ENCODE data around the gene VRK3. TPM values are rescaled to one million over a fixed set of nuclear protein-coding genes. Genes with fewer than 3 reads are reported as not detected.

VRK3 gene
- total RNA-seq, 2 donors from 2014 or later: 50.0 to 77.7 TPM

- no peaks in the 10 kb centered on the region for H3K36me3 ChIP-seq
- TF ChIP-seq CTCF (IDR thresholded peaks at IDR 0.05): no peak
Measured at GRCh38 chr19:49978324-49978723, 46.8 kb downstream of the VRK3 start.

DNA sequence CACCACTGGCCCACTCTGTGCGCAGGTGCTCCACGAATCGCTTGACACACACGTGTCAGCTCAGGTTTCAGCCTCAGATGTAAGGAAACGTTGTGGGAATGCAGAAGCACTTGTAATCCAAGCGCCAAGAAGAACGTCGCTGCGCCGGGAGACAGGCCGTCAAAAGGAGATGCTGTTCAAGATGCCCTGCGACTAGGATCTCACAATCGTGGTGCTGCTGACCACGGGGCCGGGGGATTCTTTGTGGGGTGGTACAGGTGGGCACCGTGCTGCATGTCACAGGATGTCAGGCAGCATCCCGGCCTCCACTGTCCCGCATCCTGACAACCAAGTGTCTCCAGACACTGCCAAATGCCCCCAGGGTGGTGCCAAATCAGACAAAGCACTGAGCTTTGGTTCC lies 47.3 kb downstream of the VRK3 start:
- no peaks in the 10 kb centered on the region for H3K4me1 ChIP-seq
- no peak overlapping the region for H3K9ac ChIP-seq (ENCODE audit: low read depth in 2 of 2, low read length in 2 of 2)
- TF ChIP-seq CTCF (IDR thresholded peaks at IDR 0.05): no peak
- H3K36me3 ChIP-seq: no peaks in the 10 kb centered on the region
- H3K9me3 ChIP-seq: no peaks in the 10 kb centered on the region
- no peak for DNase-seq
- H3K27me3 ChIP-seq: no peaks in the 10 kb centered on the region
- no peak overlapping the region for H3K27ac ChIP-seq
- intact Hi-C loops (cut with DNase I): no loop called here
- H3K4me3 ChIP-seq: no peak overlapping the region

More at GRCh38 chr19:49978324-49978723, 46.8 kb downstream of the VRK3 start:
- intact Hi-C loops (cut with DNase I): no loop called here
- no peak for DNase-seq
- no peak overlapping the region for H3K9ac ChIP-seq (ENCODE audit: low read depth in 2 of 2, low read length in 2 of 2)
- no peaks in the 10 kb centered on the region for H3K4me1 ChIP-seq
- H3K9me3 ChIP-seq: no peaks in the 10 kb centered on the region
- H3K4me3 ChIP-seq: no peak overlapping the region
- no peak overlapping the region for H3K27ac ChIP-seq
- no peaks in the 10 kb centered on the region for H3K27me3 ChIP-seq

- intact Hi-C loops (cut with DNase I): no loop called here
- no peak for TF ChIP-seq CTCF (IDR thresholded peaks at IDR 0.05)
- Histone ChIP-seq H3K9ac (ENCODE audit: low read depth in 2 of 2, low read length in 2 of 2) (no peak overlapping the region), H3K27ac (no peak overlapping the region), H3K4me1 (no peaks in the 10 kb centered on the region), H3K4me3 (no peak overlapping the region), H3K9me3 (no peaks in the 10 kb centered on the region), H3K36me3 (no peaks in the 10 kb centered on the region), H3K27me3 (no peaks in the 10 kb centered on the region)
- DNase-seq: no peak
Measured at GRCh38 chr19:49977076-49977475, 48.1 kb downstream of the VRK3 start.

GRCh38 chr19:49976496-49976895 lies 48.7 kb downstream of the VRK3 start:
- Histone ChIP-seq H3K27ac (no peak overlapping the region), H3K4me1 (no peaks in the 10 kb centered on the region), H3K4me3 (no peak overlapping the region), H3K9me3 (no peaks in the 10 kb centered on the region), H3K36me3 (no peaks in the 10 kb centered on the region), H3K9ac (ENCODE audit: low read depth in 2 of 2, low read length in 2 of 2) (no peak overlapping the region), H3K27me3 (no peaks in the 10 kb centered on the region)
- TF ChIP-seq CTCF (IDR thresholded peaks at IDR 0.05): no peak
- intact Hi-C loops (cut with DNase I): no loop called here
- DNase-seq: no peak

DNA sequence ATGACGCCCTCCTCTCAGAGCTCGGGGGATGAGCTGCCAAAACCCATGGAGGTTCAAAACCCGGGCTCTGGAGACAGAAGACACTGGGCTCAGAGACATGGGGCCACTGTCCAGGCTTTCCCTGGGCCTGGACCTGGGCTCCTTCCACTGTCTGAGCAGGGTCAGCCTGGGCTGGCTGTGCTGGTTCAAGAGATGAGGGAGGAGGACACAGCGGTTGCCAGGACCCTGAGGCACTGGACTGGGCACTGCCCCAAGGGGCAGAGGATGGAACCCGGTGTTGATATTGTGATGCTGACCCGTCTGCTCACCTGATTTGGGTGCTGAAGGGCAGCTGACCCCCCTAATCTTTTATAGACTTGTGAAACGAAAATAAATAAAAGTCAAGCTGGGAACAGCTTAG lies 50.1 kb downstream of the VRK3 start:
- no peaks in the 10 kb centered on the region for H3K27me3 ChIP-seq
- no peak overlapping the region for H3K27ac ChIP-seq
- no peaks in the 10 kb centered on the region for H3K36me3 ChIP-seq
- H3K9ac ChIP-seq (ENCODE audit: low read depth in 2 of 2, low read length in 2 of 2): no peak overlapping the region
- intact Hi-C loops (cut with DNase I): no loop called here
- no peaks in the 10 kb centered on the region for H3K9me3 ChIP-seq
- no peaks in the 10 kb centered on the region for H3K4me1 ChIP-seq
- TF ChIP-seq CTCF (IDR thresholded peaks at IDR 0.05): no peak
- no peak for DNase-seq
- no peak overlapping the region for H3K4me3 ChIP-seq

DNA sequence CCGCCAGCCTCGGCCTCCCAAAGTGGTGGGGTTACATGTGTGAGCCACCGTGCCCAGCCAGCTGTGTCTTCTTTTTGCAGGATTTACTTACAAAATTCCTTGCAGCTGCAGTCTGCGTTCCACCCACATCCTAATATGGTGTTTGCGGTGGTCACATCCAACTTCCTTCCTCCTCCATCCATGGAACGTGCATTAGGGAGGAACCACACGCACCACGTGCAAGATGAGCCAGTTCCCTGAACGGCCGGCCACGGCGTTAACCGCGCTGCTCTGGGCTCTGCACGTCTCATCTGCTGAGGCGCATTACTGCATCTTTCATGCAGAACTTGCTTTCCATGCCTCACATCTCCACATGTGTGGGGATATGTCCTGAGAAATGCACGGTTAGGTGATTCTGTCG lies 51.2 kb downstream of the VRK3 start:
- H3K4me1 ChIP-seq: no peaks in the 10 kb centered on the region
- intact Hi-C loops (cut with DNase I): no loop called here
- H3K36me3 ChIP-seq: no peaks in the 10 kb centered on the region
- DNase-seq: no peak
- no peak overlapping the region for H3K27ac ChIP-seq
- peaks cover under 1% of the 10 kb centered on the region for H3K27me3 ChIP-seq
- H3K9ac ChIP-seq (ENCODE audit: low read depth in 2 of 2, low read length in 2 of 2): peak overlapping the region in 1 of 2 donors; percentile 12
- TF ChIP-seq CTCF (IDR thresholded peaks at IDR 0.05): no peak
- H3K4me3 ChIP-seq: no peak overlapping the region
- H3K9me3 ChIP-seq: no peaks in the 10 kb centered on the region
